HepG2 (cell line): Measurements from ENCODE around the gene HK2. TPM values are rescaled to one million over a fixed set of nuclear protein-coding genes. Genes with fewer than 3 reads are reported as not detected.

ENCODE experiments used
- CEBPG ChIP-seq: IDR thresholded peaks from 2 replicates; pipeline ENCODE4 v1.6.1; 2016
- ERF ChIP-seq: IDR thresholded peaks from 2 replicates; pipeline ENCODE4 v1.6.1; 2018; ENCODE audit warnings: missing biosample characterization, missing genetic modification reagents
- FOXP1 ChIP-seq, 2 experiments: fragments of 450-650 bp in 1 of 2; IDR thresholded peaks; 2 replicates each; pipeline ENCODE4 v1.6.1; 2017 to 2018; ENCODE audit warnings: antibody characterized with exemption in 1 of 2
- FOXP4 ChIP-seq: sonication (generic); formaldehyde crosslinking; IDR thresholded peaks from 2 replicates; pipeline ENCODE4 v1.4.0; 2020; ENCODE audit warnings: missing genetic modification reagents
- GPN1 ChIP-seq: sonication (generic); formaldehyde crosslinking; IDR thresholded peaks from 2 replicates; pipeline ENCODE4 v1.5.1; 2020; ENCODE audit warnings: missing genetic modification reagents, borderline replicate concordance
- HMG20A ChIP-seq: IDR thresholded peaks from 2 replicates; pipeline ENCODE4 v1.6.1; 2016; ENCODE audit warnings: borderline replicate concordance
- KLF13 ChIP-seq: sonication (generic); formaldehyde crosslinking; IDR thresholded peaks from 2 replicates; pipeline ENCODE4 v1.4.0; 2020; ENCODE audit warnings: mild to moderate bottlenecking, missing genetic modification reagents
- PLRG1 ChIP-seq: fragments of 450-650 bp; conservative IDR thresholded peaks from 2 replicates; pipeline ENCODE4 v1.6.1; 2016
- POGZ ChIP-seq: sonication (generic); formaldehyde crosslinking; IDR thresholded peaks from 2 replicates; pipeline ENCODE4 v1.4.0; 2020; ENCODE audit warnings: mild to moderate bottlenecking, missing genetic modification reagents
- RBFOX2 ChIP-seq: fragments of 200-400 bp; formaldehyde crosslinking; IDR thresholded peaks from 2 replicates; pipeline ENCODE4 v1.6.1; 2017; ENCODE audit warnings: low read depth, mild to moderate bottlenecking, low read length
- SAP130 ChIP-seq: IDR thresholded peaks from 2 replicates; pipeline ENCODE4 v1.6.1; 2016; ENCODE audit warnings: low read depth
- SSRP1 ChIP-seq: IDR thresholded peaks from 2 replicates; pipeline ENCODE4 v1.6.1; 2016; ENCODE audit warnings: control low read depth
- TCF7 ChIP-seq: sonication (generic); IDR thresholded peaks from 2 replicates; pipeline ENCODE4 v1.6.1; 2016; ENCODE audit warnings: antibody characterized with exemption, low read depth
- TFDP2 ChIP-seq: sonication (generic); formaldehyde crosslinking; IDR thresholded peaks from 2 replicates; pipeline ENCODE4 v1.4.0; 2020; ENCODE audit warnings: missing genetic modification reagents
- ZNF687 ChIP-seq: sonication (generic); formaldehyde crosslinking; IDR thresholded peaks from 2 replicates; pipeline ENCODE4 v1.5.1; 2020; ENCODE audit warnings: mild to moderate bottlenecking, missing genetic modification reagents, moderate library complexity
- ZNF691 ChIP-seq: sonication (generic); formaldehyde crosslinking; IDR thresholded peaks from 2 replicates; pipeline ENCODE4 v1.4.0; 2020; ENCODE audit warnings: missing genetic modification reagents, low read depth, mild to moderate bottlenecking, borderline replicate concordance
- ZNF784 ChIP-seq: sonication (generic); formaldehyde crosslinking; IDR thresholded peaks from 2 replicates; pipeline ENCODE4 v1.5.1; 2020; ENCODE audit warnings: missing genetic modification reagents, mild to moderate bottlenecking, borderline replicate concordance
- polyA plus RNA-seq, 8 experiments: library from polyadenylated mRNA; depleted of rRNA in 3 of 8; stranded (reverse) in 7 of 8; unstranded in 1 of 8; fragments of >200 nt; fragmentation: Illumina TruSeq in 4 of 8; extraction: Trizol in 4 of 8; gene quantifications; 2 replicates each; pipeline versions ENCODE4 v1.2.1 to v1.2.3, GENCODE V29; 2011 to 2016; ENCODE audit warnings: low read depth in 4 of 8, missing spikeins in 1 of 8, mixed read lengths in 1 of 8; ENCODE audit not compliant: insufficient read depth in 1 of 8
- total RNA-seq, 5 experiments: library from RNA; depleted of rRNA; stranded (reverse); fragments of >200 nt; fragmentation: Illumina TruSeq; extraction: Trizol; gene quantifications; 2 replicates each; pipeline ENCODE4 v1.2.3, GENCODE V29; 2016; ENCODE audit warnings: low read depth in 1 of 5

HK2 gene
- total and polyA plus RNA-seq, 2 of the 13 experiments (the other 11 are each of a cell fraction or from before 2014, with no cell fraction given): 13.2 to 101 TPM

GRCh38 chr2:74812787-74813590 is 20.9 kb upstream of the HK2 start (continued):
- TF ChIP-seq FOXP4: peak; percentile 89
- no peak for TF ChIP-seq ZNF691 (CRISPR knock-in tag)
- no peak for TF ChIP-seq PLRG1
- peak; percentile 65; the same call in 1 of the 2 replicates for TF ChIP-seq POGZ (CRISPR knock-in tag)
- TF ChIP-seq HMG20A (CRISPR knock-in tag): peak; percentile 89
- 0 out of 2 replicates have a peak, but pooled peaks have one; percentile 47 for TF ChIP-seq ZNF784 (CRISPR knock-in tag)
- TF ChIP-seq KLF13 (CRISPR knock-in tag): no peak
- TF ChIP-seq TCF7: no peak; the same call in 1 of the 2 replicates
- TF ChIP-seq ZNF687 (CRISPR knock-in tag): peak; percentile 57
- no peak for TF ChIP-seq RBFOX2
- peak; percentile 70 for TF ChIP-seq ERF (CRISPR knock-in tag)
- TF ChIP-seq FOXP1 (IDR thresholded peaks at IDR 0.05): no peak
- TF ChIP-seq FOXP1 (CRISPR knock-in tag; IDR thresholded peaks at IDR 0.05): peak; percentile 87
- peak; percentile 83 for TF ChIP-seq SAP130 (CRISPR knock-in tag)
- peak; percentile 80 for TF ChIP-seq CEBPG
- TF ChIP-seq SSRP1 (CRISPR knock-in tag): no peak
- 0 out of 2 replicates have a peak, but pooled peaks have one; percentile 17 for TF ChIP-seq TFDP2 (CRISPR knock-in tag)
- TF ChIP-seq GPN1: no peak
